Activated T-cell treated with anti-CD3 and anti-CD28 coated beads for 24 hours (primary cell): ENCODE data around the gene SP140L.
"Not testable (repeated sequence)": the region's sequence is repeated elsewhere in the genome, so short reads cannot be mapped to it uniquely, and the experiment has no call there.

Experiments
- DNase-seq: peaks from one replicate; pipeline ENCODE4 v3.0.0-alpha.2; 2020; ENCODE audit warnings: low read depth

The SP140L gene

GRCh38 chr2:230323385-230324106 is 3.4 kb upstream of the SP140L start:
- no peak for DNase-seq

GRCh38 chr2:230324503-230324902 is 2.5 kb upstream of the SP140L start:
- DNase-seq: no peak

GRCh38 chr2:230325316-230326243 is 1.4 kb upstream of the SP140L start:
- DNase-seq: no peak

GRCh38 chr2:230327418-230328154 is 593 bp downstream of the SP140L start:
- no peak for DNase-seq

GRCh38 chr2:230328155-230328458 is 1.1 kb downstream of the SP140L start:
- DNase-seq: no peak

GRCh38 chr2:230329946-230330605 is 3.1 kb downstream of the SP140L start:
- DNase-seq: no peak

- no peak for DNase-seq
Observed at GRCh38 chr2:230330725-230331124, 3.7 kb downstream of the SP140L start.

GRCh38 chr2:230335461-230335863 is 8.5 kb downstream of the SP140L start:
- DNase-seq: no peak

GRCh38 chr2:230335864-230336506 is 9.0 kb downstream of the SP140L start:
- DNase-seq: no peak

- not testable (repeated sequence) for DNase-seq
Observed at GRCh38 chr2:230341936-230342528, 15.0 kb downstream of the SP140L start.

- not testable (repeated sequence) for DNase-seq
Observed at GRCh38 chr2:230343041-230343624, 16.1 kb downstream of the SP140L start.

GRCh38 chr2:230343747-230344146 is 16.8 kb downstream of the SP140L start:
- no peak for DNase-seq

GRCh38 chr2:230346465-230346864 is 19.5 kb downstream of the SP140L start:
- no peak for DNase-seq

GRCh38 chr2:230346921-230347533 is 20.0 kb downstream of the SP140L start:
- DNase-seq: no peak

- DNase-seq: peak; percentile 33
Observed at GRCh38 chr2:230347659-230348305, 20.8 kb downstream of the SP140L start.

- DNase-seq: no peak
Observed at GRCh38 chr2:230348787-230349186, 21.8 kb downstream of the SP140L start.

GRCh38 chr2:230356084-230356483 is 29.1 kb downstream of the SP140L start:
- no peak for DNase-seq

- no peak for DNase-seq
Observed at GRCh38 chr2:230358305-230358704, 31.3 kb downstream of the SP140L start.

GRCh38 chr2:230360028-230360427 is 33.0 kb downstream of the SP140L start:
- DNase-seq: no peak
